Activated CD4-positive, alpha-beta T cell treated with anti-CD3 and anti-CD28 coated beads, Interleukin-10, Interleukin-2, amounts not matched to agents 100 ng/mL and 50 ng/mL, durations not matched to agents 16 hours and 8 hours (primary cell): Measurements from ENCODE around the gene IL31RA.
"Not testable (repeated sequence)": the region's sequence is repeated elsewhere in the genome, so short reads cannot be mapped to it uniquely, and the experiment has no call there.

Experiments
- DNase-seq: peaks from one replicate; pipeline ENCODE4 v3.0.0-alpha.2; 2020

The IL31RA gene

GRCh38 chr5:55850839-55851674 is at the start of gene IL31RA:
Gene IL31RA, plus strand, starts transcription at chr5:55851357. Its CDS starts 214 bp downstream, at chr5:55851571.
- DNase-seq, result peak; percentile 59

GRCh38 chr5:55808814-55809213 is 42.3 kb upstream of the IL31RA start:
- DNase-seq, result not testable (repeated sequence)

GRCh38 chr5:55815939-55816338 is 35.2 kb upstream of the IL31RA start:
- not testable (repeated sequence) for DNase-seq

GRCh38 chr5:55816342-55816741 is 34.8 kb upstream of the IL31RA start:
- DNase-seq, result no peak

GRCh38 chr5:55817030-55817429 is 34.1 kb upstream of the IL31RA start:
- no peak for DNase-seq

- no peak for DNase-seq
These were observed 30.7 kb upstream of the IL31RA start for GRCh38 chr5:55820488-55820887.

- DNase-seq, result peak; percentile 1
These were observed 29.2 kb upstream of the IL31RA start for GRCh38 chr5:55821731-55822512.

- peak; percentile 10 for DNase-seq
These were observed 27.9 kb upstream of the IL31RA start for GRCh38 chr5:55823151-55823796.

GRCh38 chr5:55829956-55830355 is 21.2 kb upstream of the IL31RA start:
- peak; percentile 29 for DNase-seq

- no peak for DNase-seq
These were observed 18.7 kb upstream of the IL31RA start for GRCh38 chr5:55832446-55832845.

GRCh38 chr5:55836191-55836590 is 15.0 kb upstream of the IL31RA start:
- no peak for DNase-seq

GRCh38 chr5:55841976-55842375 is 9.2 kb upstream of the IL31RA start:
- DNase-seq, result no peak

GRCh38 chr5:55847837-55848236 is 3.3 kb upstream of the IL31RA start:
- no peak for DNase-seq

- no peak for DNase-seq
These were observed 2.4 kb upstream of the IL31RA start for GRCh38 chr5:55848783-55849182.

GRCh38 chr5:55851675-55851979 is 470 bp downstream of the IL31RA start:
- DNase-seq, result no peak

- DNase-seq, result no peak
These were observed 1.3 kb downstream of the IL31RA start for GRCh38 chr5:55852503-55852902.

GRCh38 chr5:55853041-55853670 is 2.0 kb downstream of the IL31RA start:
- DNase-seq, result peak; percentile 7

GRCh38 chr5:55853818-55854217 is 2.7 kb downstream of the IL31RA start:
- DNase-seq, result no peak

- DNase-seq, result peak; percentile 56
These were observed 4.4 kb downstream of the IL31RA start for GRCh38 chr5:55855509-55855908.

GRCh38 chr5:55856516-55857246 is 5.5 kb downstream of the IL31RA start:
- DNase-seq, result peak; percentile 73

GRCh38 chr5:55857247-55857640 is 6.1 kb downstream of the IL31RA start:
- no peak for DNase-seq

GRCh38 chr5:55858104-55858503 is 6.9 kb downstream of the IL31RA start:
- DNase-seq, result no peak

- DNase-seq, result no peak
These were observed 9.1 kb downstream of the IL31RA start for GRCh38 chr5:55860288-55860687.
